ENCODE measurements around the gene MGAT4A.

Gene MGAT4A

DNA sequence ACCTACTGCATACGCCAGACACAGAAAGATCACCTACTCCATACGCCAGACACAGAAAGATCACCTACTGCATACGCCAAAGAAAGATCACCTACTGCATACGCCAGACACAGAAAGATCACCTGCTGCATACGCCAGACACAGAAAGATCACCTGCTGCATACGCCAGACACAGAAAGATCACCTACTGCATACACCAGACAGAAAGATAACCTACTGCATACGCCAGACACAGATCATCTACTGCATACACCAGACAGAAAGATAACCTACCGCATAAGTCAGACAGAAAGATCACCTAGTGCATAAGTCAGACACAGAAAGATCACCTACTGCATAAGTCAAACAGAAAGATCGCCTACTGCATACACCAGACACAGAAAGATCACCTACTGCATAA, 148.4 kb downstream of the MGAT4A start:
- DNase-seq (ENCODE audit: low read depth) = no peak
- TF ChIP-seq CTCF (IDR thresholded peaks at IDR 0.05; ENCODE audit: control insufficient read depth, extremely low read depth, insufficient read depth) = no peak
- no peak overlapping the region for H3K4me3 ChIP-seq (ENCODE audit: low read depth, low read length)

DNA sequence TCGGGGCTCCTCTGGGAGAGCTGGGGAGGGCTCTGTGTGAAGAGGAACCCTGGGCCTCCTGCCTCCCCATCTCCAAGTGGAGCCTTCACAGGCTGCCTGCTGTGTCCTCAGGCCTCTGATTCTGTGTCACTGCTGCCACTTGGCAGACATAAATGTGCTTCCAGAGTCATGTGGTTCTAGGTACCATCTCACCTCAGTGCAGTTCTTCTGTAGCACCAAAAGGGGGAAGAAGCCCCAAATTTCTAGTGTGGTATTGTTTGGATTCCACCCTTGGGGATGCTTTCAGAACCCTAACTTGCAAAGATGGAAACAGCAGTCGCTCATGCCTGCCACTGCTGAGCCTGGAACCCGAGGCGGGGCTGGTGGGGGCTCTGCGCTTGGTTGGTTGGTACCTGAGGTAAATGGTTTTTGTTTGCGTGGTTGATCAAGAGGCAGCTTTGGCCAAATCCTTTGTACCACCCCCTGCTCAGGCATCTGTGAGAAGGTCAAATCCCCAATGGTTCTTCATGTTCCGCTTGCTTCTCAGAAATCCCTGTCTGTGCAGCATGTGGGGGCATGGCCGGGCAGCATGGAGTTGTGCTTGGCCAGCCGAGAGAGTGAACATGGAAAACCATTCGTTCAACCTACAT, 150.2 kb downstream of the MGAT4A start:
- no peak for TF ChIP-seq CTCF (IDR thresholded peaks at IDR 0.05; ENCODE audit: control insufficient read depth, extremely low read depth, insufficient read depth)
- H3K4me3 ChIP-seq (ENCODE audit: low read depth, low read length) = no peak overlapping the region
- DNase-seq (ENCODE audit: low read depth) = no peak

- DNase-seq (ENCODE audit: low read depth) = no peak
- no peak overlapping the region for H3K4me3 ChIP-seq (ENCODE audit: low read depth, low read length)
- TF ChIP-seq CTCF (IDR thresholded peaks at IDR 0.05; ENCODE audit: control insufficient read depth, extremely low read depth, insufficient read depth) = no peak
Observed at GRCh38 chr2:98579926-98580325, 151.0 kb downstream of the MGAT4A start.

- DNase-seq (ENCODE audit: low read depth) = no peak
- H3K4me3 ChIP-seq (ENCODE audit: low read depth, low read length) = no peak overlapping the region
Observed at GRCh38 chr2:98578231-98578630, 152.7 kb downstream of the MGAT4A start.

GRCh38 chr2:98577313-98577712, 153.6 kb downstream of the MGAT4A start:
- no peak for DNase-seq (ENCODE audit: low read depth)
- TF ChIP-seq CTCF (IDR thresholded peaks at IDR 0.05; ENCODE audit: control insufficient read depth, extremely low read depth, insufficient read depth) = no peak
- no peak overlapping the region for H3K4me3 ChIP-seq (ENCODE audit: low read depth, low read length)

More at GRCh38 chr2:98578231-98578630, 152.7 kb downstream of the MGAT4A start:
- no peak for TF ChIP-seq CTCF (IDR thresholded peaks at IDR 0.05; ENCODE audit: control insufficient read depth, extremely low read depth, insufficient read depth)

DNA sequence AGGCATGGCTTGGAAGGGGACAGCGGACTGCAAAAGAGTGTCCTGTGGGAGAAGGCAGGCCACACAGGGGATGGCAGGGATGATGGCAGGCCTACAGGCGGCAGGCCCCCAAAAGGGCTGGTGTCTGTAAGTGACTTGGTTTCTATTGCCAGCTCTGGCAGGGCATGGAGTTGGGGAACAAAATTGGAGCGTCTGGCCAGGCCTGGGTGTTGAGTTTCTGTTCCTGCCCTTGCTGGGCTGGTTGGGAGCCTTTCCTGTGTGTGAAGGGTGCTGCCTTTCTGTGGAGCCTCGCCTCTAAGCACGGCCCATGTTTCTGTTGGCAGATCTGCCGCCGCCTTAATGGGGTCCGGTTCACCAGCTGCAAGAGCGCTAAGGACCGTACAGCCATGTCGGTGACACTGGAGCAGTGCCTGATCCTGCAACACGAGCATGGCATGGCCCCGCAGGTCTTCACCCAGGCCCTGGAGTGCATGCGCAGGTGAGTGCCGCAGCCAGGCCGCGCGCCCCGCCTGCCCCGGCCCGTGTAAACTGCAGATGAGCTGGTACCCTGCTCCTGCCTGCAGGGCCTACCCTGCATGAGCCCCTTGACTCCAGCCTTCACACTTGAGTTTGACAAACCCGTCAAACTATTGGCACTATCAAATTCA, 154.1 kb downstream of the MGAT4A start:
- no peak overlapping the region for H3K4me3 ChIP-seq (ENCODE audit: low read depth, low read length)
- TF ChIP-seq CTCF (IDR thresholded peaks at IDR 0.05; ENCODE audit: control insufficient read depth, extremely low read depth, insufficient read depth) = no peak
- DNase-seq (ENCODE audit: low read depth) = no peak

GRCh38 chr2:98573426-98573825, 157.5 kb downstream of the MGAT4A start:
- no peak for DNase-seq (ENCODE audit: low read depth)
- no peak for TF ChIP-seq CTCF (IDR thresholded peaks at IDR 0.05; ENCODE audit: control insufficient read depth, extremely low read depth, insufficient read depth)
- no peak overlapping the region for H3K4me3 ChIP-seq (ENCODE audit: low read depth, low read length)

Data from LNCaP clone FGC (cell line).